Myocyte (in vitro differentiated cells): ENCODE data around the gene MAP3K19. TPM values are rescaled to one million over a fixed set of nuclear protein-coding genes. Genes with fewer than 3 reads are reported as not detected.

Experiments
- DNase-seq: peaks from one replicate; pipeline ENCODE4 v3.0.0-alpha.2; 2012; ENCODE audit warnings: low read depth
- total RNA-seq: library from RNA; depleted of rRNA; stranded (reverse); fragments of >200 nt; gene quantifications from 2 replicates; pipeline ENCODE4 v1.2.3, GENCODE V29; 2014

The MAP3K19 gene
- total RNA-seq, 1 donor from 2014 or later = not detected

DNA sequence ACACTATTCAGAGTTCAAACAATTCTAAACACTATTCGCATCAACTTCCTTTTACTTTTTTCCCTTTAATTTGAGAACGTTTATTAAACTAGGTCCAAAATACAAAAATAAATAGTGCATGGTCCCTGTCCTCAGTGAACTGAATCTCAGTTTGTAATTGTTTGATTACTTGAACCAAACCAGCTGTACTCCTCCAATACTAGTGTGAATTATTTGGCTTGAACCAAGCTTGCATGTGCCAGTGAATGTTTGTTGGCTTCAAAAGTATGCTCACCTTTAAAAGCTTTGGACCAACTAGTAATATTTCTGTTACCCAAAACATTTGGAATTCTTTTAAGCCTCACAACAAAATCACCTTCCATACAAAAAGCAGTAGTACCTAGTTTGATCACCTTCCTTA is 113.1 kb downstream of the MAP3K19 start:
- DNase-seq = no peak

DNA sequence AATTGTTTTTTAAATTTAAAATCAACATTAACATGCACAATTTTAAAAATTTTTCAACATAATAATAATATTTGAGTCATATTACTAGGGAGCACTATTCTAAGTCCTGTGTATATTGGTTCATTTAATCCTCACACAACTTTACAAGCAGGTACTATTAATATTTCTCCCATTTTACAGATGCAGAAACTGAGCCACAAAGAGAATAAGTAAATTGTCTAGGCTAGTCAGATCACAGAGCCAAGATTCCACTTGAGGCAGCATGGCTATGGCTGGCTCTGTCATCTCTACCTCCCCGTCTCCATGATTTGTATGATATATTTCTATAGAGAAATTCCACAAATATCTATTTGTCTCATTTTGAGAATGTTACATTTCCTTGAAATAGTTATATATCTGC is 113.5 kb downstream of the MAP3K19 start:
- DNase-seq = no peak

DNA sequence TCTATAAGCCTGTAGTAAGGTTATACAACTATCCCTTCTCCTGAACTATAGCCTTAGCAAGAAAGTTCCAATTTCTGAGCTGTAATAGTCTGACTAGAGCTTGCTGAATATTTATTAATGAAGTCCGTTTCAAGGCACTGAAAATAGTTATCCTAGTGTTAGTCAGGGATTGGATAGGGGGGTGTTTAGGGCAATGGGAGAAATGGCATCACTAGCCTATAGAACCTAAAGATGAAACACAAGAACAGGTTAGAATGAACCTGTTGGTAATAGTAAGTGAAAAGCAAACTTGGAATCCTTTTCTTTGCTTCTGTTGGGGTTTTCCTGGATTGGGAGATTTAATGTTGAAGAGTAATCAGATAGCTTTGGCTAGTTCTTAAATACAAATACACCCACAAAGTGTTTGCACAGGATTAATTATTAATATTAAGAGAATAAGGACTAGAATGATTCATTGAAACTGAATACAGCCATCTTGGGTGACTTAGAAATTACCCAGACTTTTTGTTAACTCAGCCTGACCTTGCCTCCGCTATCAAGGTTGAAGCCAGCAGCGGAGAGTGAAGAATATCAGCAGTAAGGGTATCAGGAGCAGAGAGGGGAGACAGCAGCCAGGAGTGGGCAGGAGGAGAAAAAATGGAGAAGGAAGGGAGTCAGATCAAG is 114.3 kb downstream of the MAP3K19 start:
- DNase-seq = no peak

DNA sequence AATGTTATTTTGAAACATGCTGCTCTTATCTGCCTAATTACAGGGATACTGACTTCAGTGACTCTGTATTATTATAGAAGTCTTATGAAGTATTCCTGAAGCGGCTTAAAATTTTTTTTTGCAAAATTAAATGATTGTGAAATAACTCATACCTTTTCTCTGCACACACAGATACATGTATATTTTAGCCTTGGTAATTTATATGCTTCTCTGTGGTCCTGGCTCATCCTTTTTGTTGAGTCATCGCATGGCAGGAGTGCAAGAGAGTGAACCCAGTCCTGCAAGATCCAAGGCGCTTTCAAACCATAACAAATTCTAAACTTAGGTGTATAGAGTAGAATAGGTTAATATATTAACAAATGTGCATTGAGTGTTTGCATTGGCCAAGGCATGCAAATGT is 120.1 kb downstream of the MAP3K19 start:
- no peak for DNase-seq

DNA sequence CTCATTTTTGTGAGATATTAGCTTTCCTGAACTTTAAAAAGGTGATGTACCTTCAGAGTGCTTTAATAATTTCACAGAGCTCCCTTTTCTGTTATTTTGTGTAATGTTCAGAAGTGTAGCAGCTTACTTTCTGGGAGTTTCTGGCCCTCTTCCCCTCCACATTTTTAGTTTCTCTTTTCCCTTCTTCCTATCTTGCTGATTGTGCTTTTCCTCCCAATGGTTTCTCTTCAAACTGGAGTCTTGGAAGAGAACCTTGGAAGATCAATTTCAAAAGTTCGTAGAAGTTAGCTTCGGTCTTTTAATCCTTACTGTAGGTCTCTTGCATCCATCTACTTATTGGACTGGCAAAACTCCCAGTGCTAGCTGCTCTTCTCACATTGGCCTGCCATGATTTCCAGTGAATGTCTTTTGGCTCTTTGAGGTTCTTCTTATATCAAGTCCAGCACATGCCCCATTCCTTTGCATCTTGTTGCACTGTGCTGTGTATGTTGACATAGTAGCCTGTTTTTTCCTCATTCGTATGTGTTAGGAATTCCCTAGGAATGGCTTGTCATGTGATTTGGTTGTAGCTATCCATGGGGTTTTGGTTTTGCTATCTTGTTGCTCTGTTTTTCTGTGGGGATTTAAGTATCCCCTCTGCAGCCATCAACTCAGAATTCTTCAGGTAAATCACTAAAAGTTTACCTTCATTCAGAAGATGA is 120.9 kb downstream of the MAP3K19 start:
- no peak for DNase-seq

DNA sequence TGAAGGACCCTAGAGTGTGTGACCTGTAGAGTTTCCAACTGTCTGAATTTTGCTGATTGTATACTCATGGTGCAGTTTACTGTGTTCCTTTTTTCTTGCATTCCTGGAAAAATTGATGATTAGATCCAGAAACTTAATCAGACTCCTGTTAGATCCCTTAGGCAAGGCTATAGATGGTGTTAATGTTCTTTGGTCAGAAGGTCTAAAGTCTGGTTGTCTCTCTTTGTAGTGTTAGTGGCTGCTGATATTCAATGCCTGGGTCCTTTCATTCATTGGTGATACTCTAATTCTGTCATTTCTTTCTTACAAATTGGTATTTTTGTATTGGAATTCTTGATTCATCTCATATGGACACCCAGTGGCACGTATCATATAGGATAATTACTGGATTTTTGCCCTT is 122.3 kb downstream of the MAP3K19 start:
- DNase-seq = no peak

DNA sequence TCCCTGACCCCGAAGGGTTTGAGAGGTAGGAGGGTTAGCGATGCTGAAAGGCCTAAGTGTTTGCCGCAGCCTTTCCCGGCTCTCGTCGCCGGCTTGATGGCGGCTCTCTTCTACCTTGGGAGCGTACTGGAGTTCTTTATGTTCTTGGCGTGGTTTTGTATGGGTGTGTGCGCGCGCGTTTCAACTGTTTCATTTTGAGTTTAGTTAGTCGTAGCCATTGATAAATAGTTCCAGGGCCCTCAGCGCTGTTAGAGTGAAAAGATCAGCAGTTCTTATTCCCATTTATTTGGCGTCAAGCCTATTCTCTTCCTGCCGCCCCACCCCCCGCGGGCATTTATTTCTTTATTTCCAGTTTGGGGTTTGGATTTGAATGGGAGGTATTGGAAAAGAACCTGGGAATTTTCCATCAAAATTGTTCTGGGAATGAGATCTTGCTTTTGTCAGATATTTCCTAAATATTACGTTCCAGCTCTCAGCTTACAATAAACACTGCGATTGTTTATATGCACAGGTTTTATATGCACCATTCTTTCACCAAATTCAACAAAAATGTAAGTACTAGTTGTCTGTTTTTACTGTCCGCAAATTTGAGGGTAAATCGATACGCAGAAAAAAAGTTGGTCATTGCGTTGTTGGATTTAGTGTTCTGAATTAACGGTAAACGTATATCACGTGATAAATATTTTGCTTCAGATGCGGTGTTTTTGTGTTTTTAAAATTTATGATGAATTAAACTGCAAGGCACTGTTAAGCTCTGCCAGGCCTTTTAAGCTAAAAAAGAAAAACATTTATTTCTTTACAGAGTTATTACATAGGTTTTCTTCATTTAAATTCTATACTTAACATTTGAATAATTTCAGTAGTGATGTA is 127.7 kb downstream of the MAP3K19 start:
- DNase-seq = peak; percentile 43

DNA sequence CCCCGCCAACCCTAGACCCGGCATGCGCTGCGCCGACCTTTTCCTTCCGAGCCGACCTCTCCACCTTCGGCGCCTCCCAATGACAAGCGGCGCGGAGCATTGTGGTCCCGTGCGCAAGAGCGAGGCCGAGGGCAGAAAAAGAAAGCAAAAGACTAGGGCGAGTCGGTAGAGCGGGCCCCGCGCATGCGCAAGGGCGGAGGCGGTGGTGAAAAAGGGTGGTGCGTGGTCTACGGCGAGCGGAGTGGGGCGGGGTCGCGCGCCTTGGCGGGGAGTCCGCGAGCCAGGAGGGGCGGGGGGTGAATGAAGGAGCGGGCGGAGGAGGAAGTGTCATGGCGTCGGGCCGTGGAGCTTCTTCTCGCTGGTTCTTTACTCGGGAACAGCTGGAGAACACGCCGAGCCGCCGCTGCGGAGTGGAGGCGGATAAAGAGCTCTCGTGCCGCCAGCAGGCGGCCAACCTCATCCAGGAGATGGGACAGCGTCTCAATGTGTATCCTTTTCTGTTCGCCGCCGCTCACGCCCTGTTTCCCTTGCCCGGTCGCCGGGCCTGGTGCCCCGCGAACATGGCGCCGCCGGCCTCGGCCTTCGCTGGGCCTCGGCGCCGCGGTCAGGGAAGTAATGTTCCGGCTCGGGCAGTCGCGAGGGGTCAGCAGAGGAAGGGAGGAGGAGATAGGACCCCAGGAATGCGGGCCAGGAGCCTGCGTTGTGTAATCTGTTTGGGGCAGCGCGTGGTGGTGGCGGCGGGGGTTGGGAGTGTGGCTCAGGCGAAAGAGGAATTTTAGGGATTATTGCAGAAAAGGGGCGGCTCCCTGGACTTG is 128.5 kb downstream of the MAP3K19 start, which contains the start of gene CCNT2:
TSS of gene CCNT2 (plus strand) at position 297 of the 815 bp plus-strand sequence. CDS start at position 330, 33 bp downstream.
- peak; percentile 100 for DNase-seq

DNA sequence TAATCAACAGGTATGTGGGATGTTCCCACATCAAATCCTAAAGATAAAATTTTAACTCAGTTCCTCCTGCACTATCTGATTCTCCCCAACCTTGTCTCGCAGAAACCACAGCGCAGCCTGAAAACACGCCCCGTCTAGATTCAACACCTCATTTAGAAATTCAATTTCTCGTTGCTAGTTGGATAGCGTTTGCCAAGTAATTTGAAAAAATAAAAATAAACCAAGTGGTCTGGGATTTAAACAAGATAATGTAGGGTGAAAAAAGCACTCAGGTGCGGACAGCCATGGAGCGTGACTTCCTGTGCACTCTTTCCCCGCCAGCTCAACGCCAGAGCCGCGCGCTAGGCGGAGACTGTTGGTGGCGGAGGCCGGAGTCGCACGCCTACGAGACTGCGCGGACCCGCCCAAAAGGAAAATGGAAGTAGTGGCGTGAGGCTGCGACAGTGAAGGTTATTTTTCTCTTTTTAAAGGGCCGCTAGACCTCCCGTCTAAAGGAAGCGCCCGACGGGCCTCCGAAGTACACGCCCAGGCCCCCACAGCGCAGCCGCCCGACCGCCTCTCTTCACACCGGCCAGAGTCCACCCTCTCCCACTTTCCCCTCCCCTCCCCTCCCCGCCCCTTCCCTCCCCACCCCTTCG is 129.2 kb downstream of the MAP3K19 start:
- DNase-seq = no peak

DNA sequence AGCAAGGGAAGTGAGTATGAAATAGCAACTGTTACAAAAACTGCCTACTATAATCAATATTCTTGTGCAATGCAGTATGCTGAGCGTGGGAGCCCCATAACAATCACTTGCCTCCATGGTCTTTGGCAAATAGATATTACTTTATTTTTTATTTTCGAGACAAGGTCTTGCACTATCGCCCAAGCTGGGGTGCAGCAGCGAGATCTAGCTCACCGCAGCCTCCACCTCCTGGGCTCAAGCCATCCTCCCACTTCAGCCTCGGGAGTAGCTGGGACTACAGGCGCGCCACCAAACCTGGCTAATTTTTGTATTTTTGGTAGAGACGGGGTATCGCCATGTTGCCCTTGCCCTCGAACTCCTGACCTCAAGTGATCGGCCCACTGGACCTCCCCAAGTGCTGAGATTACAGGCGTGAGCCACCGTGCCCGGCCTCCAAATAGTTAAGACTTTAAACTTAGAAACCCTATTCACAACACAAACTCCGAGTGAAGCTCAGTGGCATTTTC is 129.8 kb downstream of the MAP3K19 start:
- no peak for DNase-seq

Other genes starting within 250 kb of the MAP3K19 start
- not detected in 2 replicates for gene ACMSD, start 208.8 kb downstream of the MAP3K19 start, total RNA-seq
- 30.7 and 39.1 TPM in 2 replicates for gene CCNT2, start 128.6 kb downstream of the MAP3K19 start, total RNA-seq
- gene RAB3GAP1, start 4.8 kb upstream of the MAP3K19 start, total RNA-seq = 49.2 and 51.8 TPM in 2 replicates